IMR-90 (cell line): ENCODE data around the gene DOK4. TPM values are rescaled to one million over a fixed set of nuclear protein-coding genes. Genes with fewer than 3 reads are reported as not detected.

Experiments
- ATAC-seq: fragments of 200-7000 bp; cut with Tn5 transposase; 2 replicates; pipeline ENCODE4 v1.9.1; 2020; ENCODE audit warnings: low read depth, mild to moderate bottlenecking, moderate library complexity
- BruUV-seq: library from RNA; stranded (reverse); fragments of 400-500 nt; replicated peaks from 2 replicates; lab custom pipeline; 2021; lab: Mats Ljungman, UMichigan
- CTCF ChIA-PET: fragments of 300-600 bp; formaldehyde crosslinking; extraction: SDS; loops from one replicate; lab custom pipeline; 2021; ENCODE audit warnings: antibody characterized with exemption; lab: Yijun Ruan, JAX
- POLR2A ChIA-PET: fragments of 300-600 bp; sonication (Branson Sonifier 250); formaldehyde crosslinking; loops from one replicate; lab custom pipeline; 2022; ENCODE audit warnings: antibody characterized with exemption; ENCODE audit not compliant: unreplicated experiment; lab: Charles Lee
- DNase-seq: peaks from one replicate; pipeline ENCODE4 v3.0.0; 2013
- H2AFZ ChIP-seq: replicated peaks from 2 replicates; pipeline ENCODE3; 2013; ENCODE audit warnings: low read length, mild to moderate bottlenecking; ENCODE audit not compliant: poor library complexity
- H2AK5ac ChIP-seq: 2 replicates; pipeline ENCODE4 v1.6.1; 2013; ENCODE audit warnings: low read depth, low read length, inconsistent platforms
- H2AK9ac ChIP-seq: replicated peaks from 2 replicates; pipeline ENCODE3; 2013; ENCODE audit warnings: mild to moderate bottlenecking, low read depth, low read length, moderate library complexity; ENCODE audit not compliant: poor library complexity
- H2BK120ac ChIP-seq: 2 replicates; pipeline ENCODE4 v1.6.1; 2013; ENCODE audit warnings: low read depth, low read length, inconsistent platforms
- H2BK15ac ChIP-seq: 3 replicates; pipeline ENCODE4 v1.6.1; 2013; ENCODE audit warnings: low read depth, low read length, inconsistent platforms
- H2BK20ac ChIP-seq: 2 replicates; pipeline ENCODE4 v1.6.1; 2013; ENCODE audit warnings: low read depth, mild to moderate bottlenecking, inconsistent platforms, low read length, moderate library complexity
- H2BK5ac ChIP-seq: 2 replicates; pipeline ENCODE4 v1.6.1; 2013; ENCODE audit warnings: mild to moderate bottlenecking, low read depth, low read length, inconsistent platforms; ENCODE audit not compliant: poor library complexity, severe bottlenecking
- H3K14ac ChIP-seq: replicated peaks from 2 replicates; pipeline ENCODE4 v1.6.1; 2013; ENCODE audit warnings: low read depth, low read length, inconsistent platforms
- H3K18ac ChIP-seq: 2 replicates; pipeline ENCODE4 v1.6.1; 2013; ENCODE audit warnings: low read depth, low read length, control low read depth
- H3K23ac ChIP-seq: 2 replicates; pipeline ENCODE4 v1.6.1; 2013; ENCODE audit warnings: low read depth, low read length, inconsistent platforms
- H3K27ac ChIP-seq: 2 replicates; pipeline ENCODE4 v1.5.1; 2013; ENCODE audit warnings: mild to moderate bottlenecking, control low read depth, low read length; ENCODE audit not compliant: insufficient read depth
- H3K27me3 ChIP-seq: 2 replicates; pipeline ENCODE4 v1.6.1; 2013; ENCODE audit warnings: low read length; ENCODE audit not compliant: control insufficient read depth, insufficient read depth
- H3K36me3 ChIP-seq: 2 replicates; pipeline ENCODE4 v1.6.1; 2013; ENCODE audit warnings: low read length, mixed read lengths; ENCODE audit not compliant: control insufficient read depth, insufficient read depth
- H3K4ac ChIP-seq: 2 replicates; pipeline ENCODE4 v1.6.1; 2013; ENCODE audit warnings: low read depth, low read length, inconsistent platforms
- H3K4me1 ChIP-seq: 2 replicates; pipeline ENCODE4 v1.6.1; 2013; ENCODE audit warnings: low read length, mixed read lengths; ENCODE audit not compliant: control insufficient read depth, insufficient read depth
- H3K4me2 ChIP-seq: 2 replicates; pipeline ENCODE4 v1.6.1; 2013; ENCODE audit warnings: low read depth, mild to moderate bottlenecking, control low read depth, low read length, moderate library complexity
- H3K4me3 ChIP-seq: 2 replicates; pipeline ENCODE4 v1.5.1; 2013; ENCODE audit warnings: low read depth, mild to moderate bottlenecking, control low read depth, low read length, moderate library complexity; ENCODE audit not compliant: insufficient read depth
- H3K56ac ChIP-seq: 2 replicates; pipeline ENCODE4 v1.6.1; 2013; ENCODE audit warnings: low read length, inconsistent platforms; ENCODE audit not compliant: insufficient read depth; ENCODE audit errors: extremely low read depth
- H3K79me1 ChIP-seq, 2 experiments: 2 replicates each; pipeline ENCODE4 v1.6.1; 2013; ENCODE audit warnings: low read length in 2 of 2, inconsistent platforms in 1 of 2, low read depth in 1 of 2
- H3K9ac ChIP-seq: 2 replicates; pipeline ENCODE4 v1.6.1; 2013; ENCODE audit warnings: low read depth, low read length, control low read depth
- H3K9me1 ChIP-seq: 2 replicates; pipeline ENCODE4 v1.6.1; 2013; ENCODE audit warnings: low read length, inconsistent platforms; ENCODE audit not compliant: insufficient read depth
- H3K9me3 ChIP-seq: 2 replicates; pipeline ENCODE4 v1.6.1; 2013; ENCODE audit warnings: low read length; ENCODE audit not compliant: control insufficient read depth, insufficient read depth
- H4K20me1 ChIP-seq: 2 replicates; pipeline ENCODE4 v1.6.1; 2013; ENCODE audit warnings: low read length, inconsistent platforms; ENCODE audit not compliant: insufficient read depth
- H4K5ac ChIP-seq: 2 replicates; pipeline ENCODE4 v1.6.1; 2013; ENCODE audit warnings: mild to moderate bottlenecking, low read depth, low read length, control low read depth
- H4K8ac ChIP-seq, 2 experiments: 2 replicates each; pipeline ENCODE4 v1.6.1; 2013; ENCODE audit warnings: low read depth in 2 of 2, low read length in 2 of 2, control low read depth in 1 of 2, inconsistent platforms in 1 of 2
- H4K91ac ChIP-seq: 2 replicates; pipeline ENCODE4 v1.6.1; 2013; ENCODE audit warnings: low read depth, low read length, inconsistent platforms; ENCODE audit not compliant: insufficient read depth
- BHLHE40 ChIP-seq: fragments of 150-350 bp; IDR thresholded peaks from 2 replicates; pipeline ENCODE4 v1.6.1; 2016; ENCODE audit warnings: mild to moderate bottlenecking, low read depth, low read length
- CEBPB ChIP-seq: IDR thresholded peaks from 2 replicates; pipeline ENCODE4 v1.6.1; 2012; ENCODE audit warnings: low read depth, low read length, improper control_type of control experiment
- CHD1 ChIP-seq: IDR thresholded peaks from 2 replicates; pipeline ENCODE4 v1.6.1; 2012; ENCODE audit warnings: low read depth, low read length, improper control_type of control experiment
- CTCF ChIP-seq: conservative IDR thresholded peaks from 2 replicates; pipeline ENCODE4 v1.5.1; 2012; ENCODE audit warnings: mild to moderate bottlenecking, low read depth, low read length, improper control_type of control experiment
- ELK1 ChIP-seq: fragments of 150-350 bp; IDR thresholded peaks from 2 replicates; pipeline ENCODE4 v1.6.1; 2016; ENCODE audit warnings: low read depth, mild to moderate bottlenecking, low read length, moderate library complexity, borderline replicate concordance
- FOS ChIP-seq: fragments of 150-350 bp; IDR thresholded peaks from 2 replicates; pipeline ENCODE4 v1.6.1; 2016; ENCODE audit warnings: low read depth, low read length
- MAFK ChIP-seq: IDR thresholded peaks from 2 replicates; pipeline ENCODE4 v1.6.1; 2012; ENCODE audit warnings: low read depth, low read length, improper control_type of control experiment
- MAZ ChIP-seq: IDR thresholded peaks from 2 replicates; pipeline ENCODE4 v1.6.1; 2012; ENCODE audit warnings: low read depth, mild to moderate bottlenecking, low read length, improper control_type of control experiment, moderate library complexity, borderline replicate concordance
- MXI1 ChIP-seq: IDR thresholded peaks from 2 replicates; pipeline ENCODE4 v1.6.1; 2012; ENCODE audit warnings: low read depth, mild to moderate bottlenecking, low read length, moderate library complexity, borderline replicate concordance
- NFE2L2 ChIP-seq: fragments of 150-350 bp; IDR thresholded peaks from 2 replicates; pipeline ENCODE4 v1.6.1; 2016; ENCODE audit warnings: low read depth, mild to moderate bottlenecking, low read length
- POLR2A ChIP-seq: IDR thresholded peaks from 2 replicates; pipeline ENCODE4 v1.6.1; 2012; ENCODE audit warnings: mild to moderate bottlenecking, low read depth, low read length
- RAD21 ChIP-seq: IDR thresholded peaks from 2 replicates; pipeline ENCODE4 v1.6.1; 2012; ENCODE audit warnings: low read length, improper control_type of control experiment
- RCOR1 ChIP-seq: IDR thresholded peaks from 2 replicates; pipeline ENCODE4 v1.6.1; 2012; ENCODE audit warnings: mild to moderate bottlenecking, low read length, improper control_type of control experiment; ENCODE audit not compliant: insufficient replicate concordance
- RFX5 ChIP-seq: IDR thresholded peaks from 2 replicates; pipeline ENCODE4 v1.8.0; 2012; ENCODE audit warnings: low read depth, mild to moderate bottlenecking, low read length, moderate library complexity
- SMC3 ChIP-seq: fragments of 150-350 bp; IDR thresholded peaks from 2 replicates; pipeline ENCODE4 v1.6.1; 2016; ENCODE audit warnings: low read depth, mild to moderate bottlenecking, antibody characterized with exemption, low read length, moderate library complexity
- USF2 ChIP-seq: fragments of 150-350 bp; IDR thresholded peaks from 2 replicates; pipeline ENCODE4 v1.6.1; 2017; ENCODE audit warnings: mild to moderate bottlenecking, antibody characterized with exemption, low read length, low read depth
- WGBS, 2 experiments: methylation state at CpG; one replicate each; pipeline versions ENCODE4 v1.1.5 to v1.1.7; 2013; ENCODE audit warnings: missing lambda C conversion rate in 2 of 2; ENCODE audit not compliant: insufficient read length in 1 of 2; ENCODE audit errors: extremely low coverage in 2 of 2; 5-methylcytosine and 5-hydroxymethylcytosine counted together
- dilution Hi-C: fragments of 300-500 bp; cut with HindIII; formaldehyde crosslinking; loops from one replicate; pipeline ENCODE4 v1.14.3; 2018; ENCODE audit warnings: low sequenced_read_pairs; ENCODE audit not compliant: unreplicated experiment
- in situ Hi-C: fragments of 300-500 bp; cut with MboI; formaldehyde crosslinking; loops from 3 replicates; pipeline ENCODE4 v1.14.3; 2019; ENCODE audit warnings: low sequenced_read_pairs, inconsistent platforms, mixed read lengths
- intact Hi-C: fragments of 100-400 bp; cut with micrococcal nuclease; formaldehyde crosslinking; loops from 2 replicates; pipeline ENCODE4 v1.10.0; 2022
- polyA plus RNA-seq, 3 experiments: library from polyadenylated mRNA; depleted of rRNA; stranded (reverse); fragments of >200 nt; gene quantifications; 2 replicates each; pipeline ENCODE4 v1.2.3, GENCODE V29; 2012; ENCODE audit warnings: low replicate concordance in 1 of 3
- total RNA-seq: library from RNA; depleted of rRNA; stranded (reverse); fragments of >200 nt; gene quantifications from 2 replicates; pipeline ENCODE4 v1.2.3, GENCODE V29; 2012

The DOK4 gene
- total and polyA plus RNA-seq, 2 of the 4 experiments (the other 2 are of a cell fraction), result 22.0 to 25.9 TPM

GRCh38 chr16:57525761-57526160 lies 39.5 kb upstream of the DOK4 start:
- DNase-seq, result no peak
- Histone ChIP-seq H3K36me3 (peaks cover 7% of the 10 kb centered on the region; the same call in 1 of the 2 replicates), H3K4ac (no peak overlapping the region), H3K14ac (no peak overlapping the region), H3K9me1 (no peaks in the 10 kb centered on the region), H4K8ac (no peak overlapping the region), H3K9me3 (no peaks in the 10 kb centered on the region), H2AK9ac (no peak overlapping the region), H2BK120ac (no peak overlapping the region), H2AK5ac (no peak overlapping the region), H3K23ac (no peak overlapping the region), H3K79me1 (no peaks in the 10 kb centered on the region), H3K4me3 (no peak overlapping the region), H3K4me2 (no peak overlapping the region), H3K56ac (no peak overlapping the region), H4K5ac (no peak overlapping the region), H3K27me3 (no peaks in the 10 kb centered on the region), H2BK5ac (no peak overlapping the region), H3K9ac (no peak overlapping the region), H2BK20ac (no peak overlapping the region), H3K27ac (no peak overlapping the region), H3K4me1 (peaks cover 6% of the 10 kb centered on the region; the same call in 1 of the 2 replicates), H4K91ac (no peak overlapping the region), H4K20me1 (no peaks in the 10 kb centered on the region), H2AFZ (no peak overlapping the region), H3K18ac (no peak overlapping the region), H2BK15ac (no peak overlapping the region)
- ChIA-PET POLR2A (no interaction called here), CTCF (no interaction called here)
- no peak for TF ChIP-seq FOS
- no peak for TF ChIP-seq MAFK
- TF ChIP-seq NFE2L2, result no peak
- TF ChIP-seq BHLHE40, result no peak
- no peak for TF ChIP-seq CHD1
- no peak for TF ChIP-seq RCOR1
- no peak for TF ChIP-seq ELK1
- TF ChIP-seq MXI1, result no peak
- TF ChIP-seq CEBPB, result no peak
- no peak for TF ChIP-seq RFX5
- TF ChIP-seq RAD21, result no peak
- TF ChIP-seq SMC3, result no peak
- no peak for TF ChIP-seq POLR2A
- TF ChIP-seq MAZ, result no peak
- TF ChIP-seq CTCF, result no peak
- TF ChIP-seq USF2, result no peak
- intact Hi-C loops, result no loop called here
- BruUV-seq, result no TSS peak
- WGBS, 2 experiments, result 76% methylated on average over 8 of the region's 18 CpGs; no CpG with 5 or more reads in 1 of the 2 experiments
- ATAC-seq, result no peak
- dilution Hi-C loops, result no loop called here
- in situ Hi-C loops, result no loop called here
